HG03196 (cell line): ENCODE results near the gene POLR3C.

ENCODE experiments used
- ATAC-seq: cut with Tn5 transposase; IDR thresholded peaks from one replicate; pipeline ENCODE4 v1.9.1; 2021; ENCODE audit not compliant: unreplicated experiment

Gene POLR3C

DNA sequence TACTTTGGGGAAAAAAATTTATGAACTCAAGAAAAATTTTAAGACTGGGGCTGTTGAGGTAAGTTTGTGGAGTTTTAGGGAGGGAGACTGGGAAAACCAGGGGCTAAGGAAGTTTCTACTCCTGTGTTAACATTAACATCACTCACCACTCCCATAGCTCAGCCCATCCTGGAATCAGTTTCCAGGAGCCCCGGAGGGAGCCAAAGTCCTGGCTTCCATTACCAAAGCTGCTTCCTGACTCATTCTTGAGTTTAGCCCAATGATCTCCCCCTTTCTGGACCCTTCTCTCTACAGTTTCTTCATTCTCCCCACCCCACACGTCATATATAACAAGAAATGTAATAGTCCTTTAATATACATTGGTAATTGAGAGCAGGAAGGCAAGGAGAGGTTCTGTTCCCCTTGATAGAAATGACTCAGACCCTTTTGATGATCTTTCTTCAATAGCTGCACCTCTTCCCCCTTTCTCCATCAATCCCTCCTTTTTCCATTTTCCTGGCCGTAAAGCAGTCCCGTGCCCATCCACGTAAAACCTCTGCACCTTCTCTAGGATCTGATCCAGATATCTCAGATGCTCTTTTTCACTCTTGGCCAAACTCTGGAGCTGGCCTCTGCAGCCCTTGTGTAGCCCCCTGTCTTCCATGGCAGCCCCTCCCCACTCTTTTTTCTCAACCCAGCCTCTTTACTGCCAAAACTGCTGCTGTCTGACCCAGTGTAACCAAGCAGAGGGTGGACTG lies 39.5 kb downstream of the POLR3C start:
- no peak for ATAC-seq

DNA sequence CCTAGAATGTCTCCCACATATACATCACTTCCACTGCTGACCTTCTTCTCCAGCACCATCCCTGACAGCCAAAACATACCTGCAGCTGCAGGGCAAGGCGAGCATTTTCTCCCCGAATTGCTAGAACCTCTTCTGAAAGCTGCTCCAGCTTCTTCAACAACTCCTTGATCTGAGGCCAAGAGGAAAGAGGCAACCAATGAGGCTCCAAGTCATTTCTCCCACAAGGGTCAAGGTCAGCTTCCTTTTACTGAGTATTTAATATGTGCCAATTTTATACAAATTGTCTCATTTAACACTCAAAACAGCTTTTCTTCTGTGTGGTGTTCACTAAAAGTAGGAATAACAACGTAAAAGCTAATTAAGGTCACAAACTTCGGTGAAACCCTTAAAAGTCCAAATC lies 44.2 kb downstream of the POLR3C start:
- ATAC-seq: no peak

- ATAC-seq: no peak
These were observed 48.3 kb downstream of the POLR3C start for GRCh38 chr1:145871994-145872924.

GRCh38 chr1:145874646-145875045 lies 50.6 kb downstream of the POLR3C start:
- no peak for ATAC-seq

DNA sequence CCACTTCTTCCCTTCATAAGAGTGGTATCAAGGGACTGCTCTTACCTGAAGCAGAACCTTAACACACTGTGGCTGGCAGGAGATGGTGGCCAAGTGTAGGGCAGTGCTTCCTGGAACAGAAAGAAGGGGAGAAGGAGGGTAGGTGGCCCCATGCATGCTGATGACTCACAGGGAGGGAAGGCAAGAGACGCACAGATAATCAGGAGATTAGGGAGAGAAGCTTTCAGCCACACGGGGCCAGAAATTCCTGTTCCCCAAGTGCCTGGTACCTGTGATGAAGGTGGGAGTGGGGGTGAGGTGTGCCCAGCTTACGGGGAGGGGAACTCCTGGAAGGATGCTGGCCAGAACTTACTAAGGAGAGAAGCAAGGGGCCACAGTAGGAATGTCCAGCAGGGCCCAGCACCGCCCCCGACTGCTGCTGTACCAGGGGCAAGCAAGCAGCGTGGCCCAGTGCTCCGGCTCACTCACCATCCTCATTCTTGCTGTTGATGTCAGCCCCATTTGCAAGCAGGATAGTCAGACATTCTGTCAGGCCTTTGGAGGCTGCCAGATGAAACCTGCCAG lies 54.0 kb downstream of the POLR3C start:
- ATAC-seq: no peak

GRCh38 chr1:145878724-145879123 lies 54.7 kb downstream of the POLR3C start:
- ATAC-seq: no peak

DNA sequence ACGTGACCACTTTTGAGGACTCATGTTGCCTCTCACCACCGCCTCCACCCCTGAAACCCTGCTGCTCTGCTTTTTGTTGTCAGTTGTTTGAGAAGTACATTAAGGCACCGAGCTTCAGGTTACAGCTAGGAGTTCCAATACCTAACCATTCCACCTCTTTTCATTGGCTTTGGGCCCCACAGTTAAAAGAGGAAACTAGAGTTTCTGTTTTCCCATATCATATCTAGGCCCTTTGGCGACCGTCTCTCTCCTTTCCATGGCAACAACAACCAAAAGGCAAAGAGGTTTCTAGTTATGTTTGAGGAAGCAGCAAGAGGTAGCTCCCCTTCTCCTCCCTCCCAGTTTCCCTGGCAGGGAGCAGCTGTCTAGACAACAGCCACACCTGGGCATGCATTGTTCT lies 55.8 kb downstream of the POLR3C start:
- no peak for ATAC-seq

DNA sequence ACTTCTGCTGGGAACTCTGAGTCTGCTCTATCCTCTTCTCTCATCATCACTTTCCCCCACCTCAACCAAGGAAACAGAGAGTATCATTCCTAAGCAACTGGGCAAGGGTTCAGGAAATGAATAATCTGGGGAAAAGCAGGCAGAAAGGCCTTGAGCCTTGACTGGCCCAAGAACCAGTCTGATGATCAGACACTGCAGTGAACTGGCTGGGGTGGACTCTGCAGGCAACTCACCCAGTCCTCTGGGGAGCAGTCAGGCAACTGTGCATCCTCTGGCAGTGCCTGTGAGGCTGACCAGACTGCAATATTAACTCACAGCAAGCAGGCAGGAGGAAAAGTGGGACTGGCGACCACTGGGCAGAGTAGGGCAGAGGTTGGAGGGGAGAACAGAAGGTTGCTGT lies 60.7 kb downstream of the POLR3C start:
- no peak for ATAC-seq

DNA sequence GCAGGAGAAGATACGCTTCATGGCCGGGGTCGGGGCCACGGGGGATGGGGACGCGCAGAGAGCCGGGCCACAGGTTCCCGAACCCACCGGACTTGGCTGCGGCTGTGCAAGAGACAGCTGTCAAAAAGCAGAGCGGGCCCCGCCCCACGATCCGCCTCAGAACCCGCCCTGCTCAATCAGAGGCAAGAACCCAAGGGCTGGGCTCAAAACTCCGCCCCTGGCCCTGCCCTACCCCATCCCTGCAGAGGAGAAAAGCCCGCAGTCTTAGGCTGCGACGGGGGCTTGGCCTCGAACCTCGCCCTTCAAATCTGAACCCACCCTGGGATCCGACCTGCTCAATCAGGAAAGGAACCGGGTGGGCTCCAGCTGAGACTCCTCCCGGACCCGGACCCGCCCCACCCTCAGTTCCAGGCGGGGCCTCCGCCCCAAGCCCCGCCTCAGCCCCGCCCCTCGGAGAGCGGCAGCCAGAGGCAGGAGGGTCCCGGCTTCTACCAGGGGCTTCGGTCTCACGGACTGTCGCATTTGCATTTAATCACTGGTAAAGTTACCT lies 61.8 kb downstream of the POLR3C start, which contains the start of gene ANKRD35:
Gene ANKRD35, minus strand, starts transcription at position 129 of the 550 bp plus-strand sequence. Its CDS starts 108 bp downstream, at position 21.
- peak; percentile 96 for ATAC-seq

- no peak for ATAC-seq
These were observed 62.4 kb downstream of the POLR3C start for GRCh38 chr1:145886390-145886789.

DNA sequence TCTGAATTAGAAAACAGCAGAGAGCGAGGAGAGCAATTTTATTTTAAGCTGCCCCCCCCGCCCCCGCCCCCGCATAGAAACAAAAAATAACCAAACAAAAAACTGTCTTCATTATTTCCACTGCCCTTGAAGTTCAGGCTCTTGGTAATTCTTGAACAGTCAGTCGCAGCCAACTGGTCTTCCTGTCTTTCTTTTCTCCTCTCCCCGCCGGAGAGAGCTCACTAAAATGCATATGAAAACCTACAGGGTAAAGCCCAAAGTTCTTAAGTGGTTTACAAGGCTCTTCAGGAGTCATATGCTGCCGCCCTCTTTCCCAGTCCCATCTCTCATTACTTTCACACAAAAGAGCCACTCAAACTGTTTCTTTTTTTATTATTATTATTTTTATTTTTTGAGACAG lies 62.8 kb downstream of the POLR3C start:
- no peak for ATAC-seq

DNA sequence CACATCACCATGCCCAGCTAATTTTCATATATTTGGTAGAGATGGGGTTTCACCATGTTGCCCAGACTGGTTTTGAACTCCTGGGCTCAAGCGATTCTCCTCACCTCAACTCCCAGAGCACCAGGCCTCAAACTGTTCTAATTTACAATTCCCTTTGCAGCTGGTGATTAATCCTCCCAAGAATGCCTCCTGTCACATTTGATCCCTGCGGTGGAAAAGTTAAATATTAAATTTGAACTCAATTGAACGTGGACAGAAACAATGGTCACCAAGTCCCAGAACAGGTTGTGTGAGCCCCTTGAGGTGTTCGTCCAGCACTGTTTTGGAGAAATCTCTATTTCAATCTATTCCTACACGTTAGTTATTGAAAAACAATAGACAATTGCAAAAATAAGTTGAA lies 63.6 kb downstream of the POLR3C start:
- ATAC-seq: no peak

- ATAC-seq: no peak
These were observed 65.7 kb downstream of the POLR3C start for GRCh38 chr1:145889722-145890121.

GRCh38 chr1:145891143-145891542 lies 67.1 kb downstream of the POLR3C start:
- ATAC-seq: no peak

DNA sequence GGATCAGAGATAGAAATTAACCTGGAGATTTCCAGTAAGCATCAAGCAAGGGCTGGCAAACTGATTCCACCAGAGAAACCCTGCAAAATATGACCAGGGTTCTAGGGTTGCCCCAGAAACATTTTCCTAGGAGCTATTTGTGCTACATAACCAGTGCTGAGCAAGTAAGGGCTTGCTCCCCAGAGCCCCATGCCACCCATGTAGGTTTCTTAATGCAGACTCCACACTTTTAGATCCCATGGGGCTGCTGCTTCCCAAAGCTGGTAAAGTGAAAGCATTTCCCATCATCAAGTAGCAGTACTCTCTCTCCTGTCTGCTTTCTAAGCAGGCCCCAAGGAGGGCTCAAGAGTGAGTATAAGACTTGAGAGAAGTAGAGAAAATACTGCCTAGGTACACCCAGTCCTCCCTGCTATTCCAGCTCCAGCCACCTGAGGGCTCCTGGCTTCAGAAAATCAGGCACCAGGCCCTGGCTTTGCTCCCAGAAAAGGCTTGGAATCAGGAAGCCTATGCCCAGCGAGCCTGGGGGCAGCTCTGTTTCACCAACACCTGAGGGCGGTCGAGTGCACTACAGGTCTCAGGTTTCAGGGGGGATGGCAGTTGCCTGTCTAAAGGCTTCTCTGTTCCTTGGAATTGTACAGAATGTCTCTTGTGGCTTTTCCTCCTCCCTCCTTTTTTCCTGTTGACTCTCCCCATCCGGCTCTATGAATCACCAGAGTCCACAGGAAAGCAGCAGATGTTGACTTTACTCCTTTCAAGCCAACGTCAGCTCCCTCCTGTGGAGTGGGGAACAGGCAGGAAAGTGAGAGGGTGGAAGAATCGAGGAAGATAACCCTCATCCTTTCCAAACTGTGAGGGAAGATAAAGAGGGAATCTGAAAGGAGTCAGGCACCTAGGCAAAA lies 67.8 kb downstream of the POLR3C start:
- ATAC-seq: no peak

DNA sequence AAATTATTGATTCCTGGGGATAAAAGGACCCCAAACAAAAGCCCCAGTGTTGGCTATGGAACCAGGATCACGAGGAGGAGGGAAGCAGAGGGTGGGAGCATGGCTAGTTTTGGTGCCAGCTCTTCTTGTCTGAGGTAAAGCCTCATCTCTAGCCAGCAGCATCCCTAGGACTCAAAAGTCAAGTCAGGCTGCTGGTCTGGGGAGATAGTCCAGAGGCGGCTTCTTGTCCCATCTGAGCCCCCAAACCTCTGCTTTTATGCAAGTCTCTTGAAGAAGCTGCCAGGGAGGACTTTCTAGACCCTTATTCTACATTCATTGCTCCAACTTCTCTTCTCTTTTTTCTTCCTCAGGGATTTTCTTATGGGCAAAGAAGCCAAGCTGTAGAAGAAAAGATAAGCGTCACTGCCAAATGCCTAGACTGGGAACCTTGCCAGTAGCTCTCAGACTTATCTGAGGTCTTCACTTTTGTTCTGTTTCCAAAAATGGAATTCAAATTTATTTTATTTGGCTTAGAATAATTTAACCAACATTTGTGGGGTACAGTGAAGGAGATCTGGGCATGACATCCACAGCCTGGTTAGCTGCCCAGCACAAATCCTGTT lies 68.6 kb downstream of the POLR3C start:
- no peak for ATAC-seq

DNA sequence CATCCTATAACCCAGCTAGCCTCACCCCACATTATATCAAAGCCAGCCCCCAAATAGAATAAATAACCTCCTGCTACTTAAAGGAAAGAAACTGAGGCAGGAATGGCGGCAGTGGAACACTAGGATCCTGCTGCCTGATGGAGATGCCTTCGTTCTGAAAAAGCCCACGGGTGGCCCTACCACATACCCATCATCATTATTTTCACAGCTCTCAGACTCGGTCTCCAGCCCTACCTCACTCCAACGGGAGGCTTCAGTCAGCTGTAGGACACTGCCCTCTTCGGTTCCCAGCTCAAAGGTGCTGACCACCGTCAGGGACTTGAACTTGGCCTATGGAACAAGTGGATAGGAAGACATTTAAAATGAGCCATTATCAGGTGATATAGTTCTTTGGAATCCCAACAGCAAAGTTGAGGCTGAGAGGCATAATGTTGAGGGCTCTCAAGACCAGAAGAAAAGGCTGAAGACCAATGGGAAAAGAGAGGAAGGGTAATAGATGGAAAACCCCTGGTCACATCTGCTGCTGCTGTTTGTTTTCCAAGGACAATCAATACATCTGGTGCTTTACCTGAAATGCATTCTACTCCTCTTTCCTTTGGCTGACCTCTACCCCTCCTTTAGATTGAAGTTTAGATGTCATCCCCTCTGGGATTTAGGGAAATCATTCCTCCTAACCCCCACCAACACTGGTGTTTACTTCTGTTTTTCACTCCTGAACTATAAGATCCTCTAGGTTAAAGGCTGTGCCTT lies 69.5 kb downstream of the POLR3C start:
- no peak for ATAC-seq
